Vagina (tissue), 2 donors: ENCODE data around the gene DIPK1B.

ENCODE experiments used
- CTCF ChIP-seq, 3 experiments: fragments of 450-650 bp in 2 of 3; fragments of 200-600 bp in 1 of 3; sonication (generic) in 1 of 3; IDR thresholded peaks; one replicate each; pipeline ENCODE4 v1.5.1; 2017 to 2019; ENCODE audit warnings: antibody characterized with exemption in 3 of 3, mild to moderate bottlenecking in 2 of 3, moderate library complexity in 2 of 3
- POLR2A ChIP-seq, 2 donors: fragments of 450-650 bp; IDR thresholded peaks; one replicate each; pipeline ENCODE4 v1.6.1; 2017; ENCODE audit warnings: antibody characterized with exemption in 2 of 2, mild to moderate bottlenecking in 2 of 2, moderate library complexity in 2 of 2
- POLR2AphosphoS5 ChIP-seq, 2 donors: sonication (generic); formaldehyde crosslinking; IDR thresholded peaks; one replicate each; pipeline ENCODE4 v1.9.0; 2017; ENCODE audit warnings: antibody characterized with exemption in 2 of 2, mild to moderate bottlenecking in 2 of 2, low read depth in 1 of 2; ENCODE audit not compliant: insufficient read depth in 1 of 2

- TF ChIP-seq CTCF (IDR thresholded peaks at IDR 0.05) (no peak), POLR2AphosphoS5 (IDR thresholded peaks at IDR 0.05; ENCODE audit: insufficient read depth in 1 of 2, low read depth in 1 of 2) (no peak), POLR2A (IDR thresholded peaks at IDR 0.05) (no peak)
These were observed 41.7 kb downstream of the DIPK1B start for GRCh38 chr9:136754059-136754572.
